Body of pancreas (tissue), 4 donors: ENCODE data around the gene UCN3.

ENCODE experiments used
- POLR2A ChIP-seq, 3 donors: fragments of 450-650 bp; IDR thresholded peaks; one replicate each; pipeline ENCODE4 v1.6.1; 2016; ENCODE audit warnings: antibody characterized with exemption in 3 of 3, mild to moderate bottlenecking in 2 of 3
- TF ChIP-seq, protein P1 (sequence below), 7 experiments: fragments of 450-650 bp in 4 of 7; fragments of 200-600 bp in 3 of 7; sonication (generic) in 3 of 7; IDR thresholded peaks; one replicate each; pipeline ENCODE4 v1.5.1; 2016 to 2019; ENCODE audit warnings: antibody characterized with exemption in 7 of 7

GRCh38 chr10:5385224-5385623 lies 20.5 kb downstream of the UCN3 start:
- TF ChIP-seq, protein P1, sequence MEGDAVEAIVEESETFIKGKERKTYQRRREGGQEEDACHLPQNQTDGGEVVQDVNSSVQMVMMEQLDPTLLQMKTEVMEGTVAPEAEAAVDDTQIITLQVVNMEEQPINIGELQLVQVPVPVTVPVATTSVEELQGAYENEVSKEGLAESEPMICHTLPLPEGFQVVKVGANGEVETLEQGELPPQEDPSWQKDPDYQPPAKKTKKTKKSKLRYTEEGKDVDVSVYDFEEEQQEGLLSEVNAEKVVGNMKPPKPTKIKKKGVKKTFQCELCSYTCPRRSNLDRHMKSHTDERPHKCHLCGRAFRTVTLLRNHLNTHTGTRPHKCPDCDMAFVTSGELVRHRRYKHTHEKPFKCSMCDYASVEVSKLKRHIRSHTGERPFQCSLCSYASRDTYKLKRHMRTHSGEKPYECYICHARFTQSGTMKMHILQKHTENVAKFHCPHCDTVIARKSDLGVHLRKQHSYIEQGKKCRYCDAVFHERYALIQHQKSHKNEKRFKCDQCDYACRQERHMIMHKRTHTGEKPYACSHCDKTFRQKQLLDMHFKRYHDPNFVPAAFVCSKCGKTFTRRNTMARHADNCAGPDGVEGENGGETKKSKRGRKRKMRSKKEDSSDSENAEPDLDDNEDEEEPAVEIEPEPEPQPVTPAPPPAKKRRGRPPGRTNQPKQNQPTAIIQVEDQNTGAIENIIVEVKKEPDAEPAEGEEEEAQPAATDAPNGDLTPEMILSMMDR (IDR thresholded peaks at IDR 0.05): no peak
- TF ChIP-seq POLR2A (IDR thresholded peaks at IDR 0.05): no peak
